Prostate gland (tissue), 2 donors: ENCODE data around the gene TMEM8B. TPM values are rescaled to one million over a fixed set of nuclear protein-coding genes. Genes with fewer than 3 reads are reported as not detected.

ENCODE experiments used
- DNase-seq: peaks from one replicate; pipeline ENCODE4 v3.0.0-alpha.2; 2019; ENCODE audit warnings: low spot score
- H3K27ac ChIP-seq, 2 donors: fragments of 200-600 bp; sonication (generic); 2 replicates each; pipeline ENCODE4 v1.5.1; 2017 to 2019
- H3K27me3 ChIP-seq: fragments of 200-600 bp; sonication (generic); replicated peaks from 2 replicates; pipeline ENCODE4 v1.5.1; 2019; ENCODE audit not compliant: insufficient read depth
- H3K36me3 ChIP-seq, 2 donors: fragments of 200-600 bp; sonication (generic); 1 replicate in 1 of 2; 2 replicates in 1 of 2; pipeline versions ENCODE4 v1.5.1 to v1.8.1; 2017 to 2019
- H3K4me1 ChIP-seq: fragments of 200-600 bp; sonication (generic); replicated peaks from 2 replicates; pipeline ENCODE4 v1.5.1; 2019
- H3K4me3 ChIP-seq, 2 donors: fragments of 200-600 bp; sonication (generic); 2 replicates each; pipeline ENCODE4 v1.5.1; 2017 to 2019
- H3K9me3 ChIP-seq: fragments of 200-600 bp; sonication (generic); 2 replicates; pipeline ENCODE4 v1.5.1; 2017
- POLR2A ChIP-seq: fragments of 450-650 bp; IDR thresholded peaks from one replicate; pipeline ENCODE4 v1.6.1; 2016; ENCODE audit warnings: antibody characterized with exemption, mild to moderate bottlenecking
- POLR2AphosphoS5 ChIP-seq: sonication (generic); formaldehyde crosslinking; IDR thresholded peaks from one replicate; pipeline ENCODE4 v1.6.1; 2017; ENCODE audit warnings: antibody characterized with exemption
- WGBS: methylation state at CpG from one replicate; pipeline ENCODE4 v1.1.5; 2018; 5-methylcytosine and 5-hydroxymethylcytosine counted together
- intact Hi-C: fragments of 100-400 bp; cut with DNase I; formaldehyde crosslinking; loops from one replicate; pipeline ENCODE4 v1.14.2; 2022
- total RNA-seq, 2 donors: library from RNA; depleted of rRNA; stranded (reverse); fragments of >200 nt; gene quantifications; one replicate each; pipeline ENCODE4 v1.1.0, GENCODE V29; 2016
- TF ChIP-seq, protein P1 (sequence below), 4 experiments: fragments of 200-600 bp in 2 of 4; fragments of 450-650 bp in 2 of 4; sonication (generic) in 2 of 4; IDR thresholded peaks; 1 replicate in 3 of 4; 2 replicates in 1 of 4; pipeline ENCODE4 v1.5.1; 2016 to 2019; ENCODE audit warnings: antibody characterized with exemption in 4 of 4, mild to moderate bottlenecking in 2 of 4, moderate library complexity in 2 of 4

The TMEM8B gene
- total RNA-seq, 2 donors from 2014 or later = 15.8 to 25.9 TPM

GRCh38 chr9:35858458-35858857 lies 29.4 kb downstream of the TMEM8B start:
- Histone ChIP-seq H3K36me3 (no peaks in the 10 kb centered on the region), H3K4me3 (no peak overlapping the region), H3K27me3 (no peaks in the 10 kb centered on the region), H3K4me1 (no peaks in the 10 kb centered on the region), H3K9me3 (no peaks in the 10 kb centered on the region), H3K27ac (no peak overlapping the region)
- no peak for TF ChIP-seq POLR2A
- TF ChIP-seq, protein P1, sequence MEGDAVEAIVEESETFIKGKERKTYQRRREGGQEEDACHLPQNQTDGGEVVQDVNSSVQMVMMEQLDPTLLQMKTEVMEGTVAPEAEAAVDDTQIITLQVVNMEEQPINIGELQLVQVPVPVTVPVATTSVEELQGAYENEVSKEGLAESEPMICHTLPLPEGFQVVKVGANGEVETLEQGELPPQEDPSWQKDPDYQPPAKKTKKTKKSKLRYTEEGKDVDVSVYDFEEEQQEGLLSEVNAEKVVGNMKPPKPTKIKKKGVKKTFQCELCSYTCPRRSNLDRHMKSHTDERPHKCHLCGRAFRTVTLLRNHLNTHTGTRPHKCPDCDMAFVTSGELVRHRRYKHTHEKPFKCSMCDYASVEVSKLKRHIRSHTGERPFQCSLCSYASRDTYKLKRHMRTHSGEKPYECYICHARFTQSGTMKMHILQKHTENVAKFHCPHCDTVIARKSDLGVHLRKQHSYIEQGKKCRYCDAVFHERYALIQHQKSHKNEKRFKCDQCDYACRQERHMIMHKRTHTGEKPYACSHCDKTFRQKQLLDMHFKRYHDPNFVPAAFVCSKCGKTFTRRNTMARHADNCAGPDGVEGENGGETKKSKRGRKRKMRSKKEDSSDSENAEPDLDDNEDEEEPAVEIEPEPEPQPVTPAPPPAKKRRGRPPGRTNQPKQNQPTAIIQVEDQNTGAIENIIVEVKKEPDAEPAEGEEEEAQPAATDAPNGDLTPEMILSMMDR (IDR thresholded peaks at IDR 0.05) = no peak
- TF ChIP-seq POLR2AphosphoS5 = no peak
- intact Hi-C loops = no loop called here
- DNase-seq = no peak
- WGBS = 61% methylated on average over 5 of the region's 5 CpGs

GRCh38 chr9:35859310-35859989 lies 30.4 kb downstream of the TMEM8B start:
- TF ChIP-seq POLR2A (no peak), POLR2AphosphoS5 (no peak)
- TF ChIP-seq, protein P1 (IDR thresholded peaks at IDR 0.05) = no peak
- Histone ChIP-seq H3K36me3 (no peaks in the 10 kb centered on the region), H3K9me3 (no peaks in the 10 kb centered on the region), H3K4me3 (no peak overlapping the region), H3K27ac (no peak overlapping the region), H3K27me3 (no peaks in the 10 kb centered on the region), H3K4me1 (no peaks in the 10 kb centered on the region)
- peak; percentile 4 for DNase-seq
- intact Hi-C loops = no loop called here
- WGBS = 38% methylated on average over 13 of the region's 16 CpGs

- no peaks in the 10 kb centered on the region for H3K36me3 ChIP-seq
- no peak for DNase-seq
- WGBS = 42% methylated on average over 3 of the region's 3 CpGs
- H3K9me3 ChIP-seq = no peaks in the 10 kb centered on the region
- no peak overlapping the region for H3K27ac ChIP-seq
- H3K4me3 ChIP-seq = no peak overlapping the region
- no peaks in the 10 kb centered on the region for H3K27me3 ChIP-seq
- TF ChIP-seq, protein P1 (IDR thresholded peaks at IDR 0.05) = no peak
- TF ChIP-seq POLR2AphosphoS5 = no peak
- no peaks in the 10 kb centered on the region for H3K4me1 ChIP-seq
- intact Hi-C loops = no loop called here
Observed at GRCh38 chr9:35859990-35860339, 30.9 kb downstream of the TMEM8B start.

GRCh38 chr9:35861161-35861897 lies 32.3 kb downstream of the TMEM8B start:
- DNase-seq = no peak
- no peaks in the 10 kb centered on the region for H3K4me1 ChIP-seq
- TF ChIP-seq, protein P1 (IDR thresholded peaks at IDR 0.05) = no peak
- TF ChIP-seq POLR2AphosphoS5 = no peak
- TF ChIP-seq POLR2A = no peak
- no peaks in the 10 kb centered on the region for H3K36me3 ChIP-seq
- H3K4me3 ChIP-seq = no peak overlapping the region
- no peaks in the 10 kb centered on the region for H3K27me3 ChIP-seq
- intact Hi-C loops = no loop called here
- H3K9me3 ChIP-seq = no peaks in the 10 kb centered on the region
- WGBS = 48% methylated on average over 12 of the region's 12 CpGs
- no peak overlapping the region for H3K27ac ChIP-seq

DNA sequence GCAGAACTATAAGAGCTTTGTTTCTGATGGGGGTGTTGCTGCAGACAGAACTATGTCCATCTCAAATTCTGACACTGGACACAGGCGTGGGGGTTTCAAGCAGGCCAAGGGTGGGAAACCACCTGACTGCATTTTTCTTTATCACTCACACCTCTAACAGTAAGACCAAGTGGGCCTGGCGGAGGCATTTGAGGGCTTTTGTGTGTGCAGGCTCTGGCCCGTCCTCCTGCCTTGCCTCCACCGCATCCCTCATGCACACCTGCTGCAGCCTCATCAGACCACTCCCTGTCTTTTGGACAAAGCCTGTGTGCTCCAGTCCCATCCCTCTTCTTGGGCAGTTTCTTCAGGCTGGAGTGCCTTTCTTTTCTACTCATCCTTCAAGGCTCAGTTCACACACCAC lies 33.3 kb downstream of the TMEM8B start:
- 56% methylated on average over 4 of the region's 4 CpGs for WGBS
- DNase-seq = no peak
- H3K4me3 ChIP-seq = no peak overlapping the region
- no peak overlapping the region for H3K27ac ChIP-seq
- H3K27me3 ChIP-seq = no peaks in the 10 kb centered on the region
- intact Hi-C loops = no loop called here
- no peaks in the 10 kb centered on the region for H3K4me1 ChIP-seq
- no peaks in the 10 kb centered on the region for H3K36me3 ChIP-seq
- H3K9me3 ChIP-seq = no peaks in the 10 kb centered on the region
- TF ChIP-seq POLR2A (no peak), POLR2AphosphoS5 (no peak)
- TF ChIP-seq, protein P1 (IDR thresholded peaks at IDR 0.05) = no peak
